Measurements from ENCODE around the gene DTD2.

The DTD2 gene

GRCh38 chr14:31492759-31493498 is 35.6 kb upstream of the DTD2 start:
- no peak for ATAC-seq
- no peak for TF ChIP-seq ZNF8 (CRISPR knock-in tag; IDR thresholded peaks at IDR 0.05)
- TF ChIP-seq OSR1 (CRISPR knock-in tag; IDR thresholded peaks at IDR 0.05), result no peak
- no peak for TF ChIP-seq CREB5 (CRISPR knock-in tag; IDR thresholded peaks at IDR 0.05; ENCODE audit: low read depth)
- no peak for TF ChIP-seq PPARA (CRISPR knock-in tag; IDR thresholded peaks at IDR 0.05; ENCODE audit: borderline replicate concordance)
- TF ChIP-seq TSHZ2 (CRISPR knock-in tag; IDR thresholded peaks at IDR 0.05), result no peak
- TF ChIP-seq ZFP30 (CRISPR knock-in tag; IDR thresholded peaks at IDR 0.05), result no peak
- no peak for TF ChIP-seq ARNTL (CRISPR knock-in tag; IDR thresholded peaks at IDR 0.05; ENCODE audit: borderline replicate concordance, low read depth)
- TF ChIP-seq BACH2 (CRISPR knock-in tag; IDR thresholded peaks at IDR 0.05; ENCODE audit: borderline replicate concordance), result no peak
- no peak for TF ChIP-seq PATZ1 (CRISPR knock-in tag; IDR thresholded peaks at IDR 0.05; ENCODE audit: borderline replicate concordance)

- TF ChIP-seq ESRRG (CRISPR knock-in tag; IDR thresholded peaks at IDR 0.05) (no peak), PPARA (CRISPR knock-in tag; IDR thresholded peaks at IDR 0.05; ENCODE audit: borderline replicate concordance) (no peak), GLIS3 (CRISPR knock-in tag; IDR thresholded peaks at IDR 0.05) (no peak), ZNF70 (CRISPR knock-in tag; IDR thresholded peaks at IDR 0.05) (no peak), ISL1 (CRISPR knock-in tag; IDR thresholded peaks at IDR 0.05) (no peak)
- no peak for ATAC-seq
These were observed 32.4 kb upstream of the DTD2 start for GRCh38 chr14:31489691-31490090.

GRCh38 chr14:31487886-31488285 is 30.6 kb upstream of the DTD2 start, which contains the start of gene GPR33:
GPR33 (minus strand) TSS chr14:31488039; CDS start chr14:31483965, 4,074 bp downstream.
- TF ChIP-seq CSDC2 (CRISPR knock-in tag; IDR thresholded peaks at IDR 0.05) (no peak), ARNTL (CRISPR knock-in tag; IDR thresholded peaks at IDR 0.05; ENCODE audit: borderline replicate concordance, low read depth) (no peak), ZNF70 (CRISPR knock-in tag; IDR thresholded peaks at IDR 0.05) (no peak), PATZ1 (CRISPR knock-in tag; IDR thresholded peaks at IDR 0.05; ENCODE audit: borderline replicate concordance) (no peak), CREB5 (CRISPR knock-in tag; IDR thresholded peaks at IDR 0.05; ENCODE audit: low read depth) (no peak), TSHZ2 (CRISPR knock-in tag; IDR thresholded peaks at IDR 0.05) (no peak), OSR1 (CRISPR knock-in tag; IDR thresholded peaks at IDR 0.05) (no peak), POU6F1 (CRISPR knock-in tag; IDR thresholded peaks at IDR 0.05; ENCODE audit: borderline replicate concordance, low read depth) (no peak), ZNF565 (CRISPR knock-in tag; conservative IDR thresholded peaks at IDR 0.05; ENCODE audit: low read depth) (no peak), PPARA (CRISPR knock-in tag; IDR thresholded peaks at IDR 0.05; ENCODE audit: borderline replicate concordance) (no peak), ZNF8 (CRISPR knock-in tag; IDR thresholded peaks at IDR 0.05) (no peak), CSRNP3 (CRISPR knock-in tag; IDR thresholded peaks at IDR 0.05) (no peak), ESRRG (CRISPR knock-in tag; IDR thresholded peaks at IDR 0.05) (no peak), ISL1 (CRISPR knock-in tag; IDR thresholded peaks at IDR 0.05) (no peak), ZFP30 (CRISPR knock-in tag; IDR thresholded peaks at IDR 0.05) (no peak), ZC3H10 (CRISPR knock-in tag; IDR thresholded peaks at IDR 0.05) (no peak), ZFP3 (CRISPR knock-in tag; IDR thresholded peaks at IDR 0.05) (no peak), RARB (CRISPR knock-in tag; IDR thresholded peaks at IDR 0.05) (no peak)
- no peak for ATAC-seq
